Stomach (tissue), 9 donors: ENCODE data around the gene PRKCE. TPM values are rescaled to one million over a fixed set of nuclear protein-coding genes. Genes with fewer than 3 reads are reported as not detected.

Source experiments
- DNase-seq, 2 donors: peaks; one replicate each; pipeline versions ENCODE4 v3.0.0 to v3.0.0-alpha.2; 2013 to 2019
- H3K27ac ChIP-seq, 5 donors: fragments of 200-600 bp in 4 of 5; sonication (generic) in 4 of 5; one replicate each; pipeline ENCODE4 v1.5.1; 2013 to 2019; ENCODE audit warnings: mild to moderate bottlenecking in 1 of 5, moderate library complexity in 1 of 5
- H3K27me3 ChIP-seq, 3 donors: fragments of 200-600 bp; sonication (generic); one replicate each; pipeline ENCODE4 v1.5.1; 2017 to 2019; ENCODE audit warnings: mixed run types in 1 of 3
- H3K36me3 ChIP-seq, 4 donors: fragments of 200-600 bp; sonication (generic); 1 replicate in 3 of 4; 2 replicates in 1 of 4; pipeline ENCODE4 v1.5.1; 2016 to 2019
- H3K4me1 ChIP-seq, 4 donors: fragments of 200-600 bp; sonication (generic); one replicate each; pipeline ENCODE4 v1.5.1; 2016 to 2019
- H3K4me3 ChIP-seq, 4 donors: fragments of 200-600 bp; sonication (generic) in 3 of 4; one replicate each; pipeline ENCODE4 v1.5.1; 2016 to 2019; ENCODE audit warnings: mild to moderate bottlenecking in 1 of 4
- H3K9me3 ChIP-seq, 4 donors: fragments of 200-600 bp; sonication (generic); one replicate each; pipeline ENCODE4 v1.5.1; 2016 to 2019
- EP300 ChIP-seq: sonication (generic); formaldehyde crosslinking; IDR thresholded peaks from one replicate; pipeline ENCODE4 v1.6.1; 2017; ENCODE audit warnings: antibody characterized with exemption
- POLR2A ChIP-seq, 4 donors: fragments of 450-650 bp; IDR thresholded peaks; one replicate each; pipeline ENCODE4 v1.6.1; 2016; ENCODE audit warnings: antibody characterized with exemption in 4 of 4, control low read depth in 2 of 4, mild to moderate bottlenecking in 1 of 4, moderate library complexity in 1 of 4
- POLR2AphosphoS5 ChIP-seq, 3 donors: sonication (generic); formaldehyde crosslinking; IDR thresholded peaks; one replicate each; pipeline ENCODE4 v1.6.1; 2016; ENCODE audit warnings: antibody characterized with exemption in 3 of 3
- WGBS, 5 donors: extraction: QIAGEN DNeasy Blood & Tissue Kit in 3 of 5; methylation state at CpG; one replicate each; pipeline versions ENCODE4 v1.1.5 to v1.1.7; 2013 to 2018; 5-methylcytosine and 5-hydroxymethylcytosine counted together
- intact Hi-C: fragments of 100-400 bp; cut with DNase I; formaldehyde crosslinking; loops from one replicate; pipeline ENCODE4 v1.15.1; 2023; ENCODE audit warnings: low total_unique reads
- polyA plus RNA-seq, 3 donors: library from polyadenylated mRNA; stranded (reverse); fragments of 200-250 nt; gene quantifications; one replicate each; pipeline ENCODE4 v1.2.3, GENCODE V29; 2013
- total RNA-seq, 5 donors: library from RNA; depleted of rRNA; stranded (reverse); fragments of >200 nt; gene quantifications; one replicate each; pipeline versions ENCODE4 v1.1.0 to v1.2.3, GENCODE V29; 2014 to 2016
- TF ChIP-seq, protein P1 (sequence below), 7 experiments: fragments of 450-650 bp in 4 of 7; fragments of 200-600 bp in 3 of 7; sonication (generic) in 3 of 7; IDR thresholded peaks; one replicate each; pipeline ENCODE4 v1.5.1; 2016 to 2019; ENCODE audit warnings: antibody characterized with exemption in 7 of 7, control low read depth in 2 of 7, mild to moderate bottlenecking in 1 of 7
- donor health status: healthy with polysubstance abuse.
- donor health status: Bipolar disorder and iron deficiency.
- donor health status: healthy.

PRKCE gene
- total and polyA plus RNA-seq, 8 donors = 2.0 to 92.0 (median 10.0) TPM

DNA sequence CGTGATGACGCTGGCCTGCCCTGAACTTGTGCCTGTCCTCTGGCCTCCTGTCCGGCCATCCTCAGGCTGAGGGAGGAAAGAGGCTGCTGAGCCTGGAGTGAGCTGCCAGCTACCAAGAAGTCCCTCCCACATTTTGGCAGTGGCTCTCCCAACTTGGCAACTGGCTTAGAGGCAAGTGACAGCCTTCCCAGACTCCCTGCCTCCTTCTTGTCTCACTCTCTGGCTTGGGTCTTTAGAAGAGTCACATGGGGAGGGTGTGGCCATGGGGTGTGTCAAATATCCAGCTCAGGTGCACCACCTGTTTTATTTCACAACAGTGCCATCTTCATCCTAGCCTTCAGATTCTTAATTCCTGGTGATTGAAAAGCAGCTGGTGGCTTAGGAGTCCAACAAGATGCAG, 222.9 kb downstream of the PRKCE start:
- DNase-seq = peak in 1 of 2 donors; percentile 84
- TF ChIP-seq EP300 (no peak), POLR2A (IDR thresholded peaks at IDR 0.05) (no peak), POLR2AphosphoS5 (IDR thresholded peaks at IDR 0.05) (no peak)
- TF ChIP-seq, protein P1, sequence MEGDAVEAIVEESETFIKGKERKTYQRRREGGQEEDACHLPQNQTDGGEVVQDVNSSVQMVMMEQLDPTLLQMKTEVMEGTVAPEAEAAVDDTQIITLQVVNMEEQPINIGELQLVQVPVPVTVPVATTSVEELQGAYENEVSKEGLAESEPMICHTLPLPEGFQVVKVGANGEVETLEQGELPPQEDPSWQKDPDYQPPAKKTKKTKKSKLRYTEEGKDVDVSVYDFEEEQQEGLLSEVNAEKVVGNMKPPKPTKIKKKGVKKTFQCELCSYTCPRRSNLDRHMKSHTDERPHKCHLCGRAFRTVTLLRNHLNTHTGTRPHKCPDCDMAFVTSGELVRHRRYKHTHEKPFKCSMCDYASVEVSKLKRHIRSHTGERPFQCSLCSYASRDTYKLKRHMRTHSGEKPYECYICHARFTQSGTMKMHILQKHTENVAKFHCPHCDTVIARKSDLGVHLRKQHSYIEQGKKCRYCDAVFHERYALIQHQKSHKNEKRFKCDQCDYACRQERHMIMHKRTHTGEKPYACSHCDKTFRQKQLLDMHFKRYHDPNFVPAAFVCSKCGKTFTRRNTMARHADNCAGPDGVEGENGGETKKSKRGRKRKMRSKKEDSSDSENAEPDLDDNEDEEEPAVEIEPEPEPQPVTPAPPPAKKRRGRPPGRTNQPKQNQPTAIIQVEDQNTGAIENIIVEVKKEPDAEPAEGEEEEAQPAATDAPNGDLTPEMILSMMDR (IDR thresholded peaks at IDR 0.05) = no peak
- Histone ChIP-seq H3K36me3 (peaks cover 0 to 12% (median 0%) of the 10 kb centered on the region in 4 donors), H3K4me1 (peaks cover 0 to 20% (median 11%) of the 10 kb centered on the region in 4 donors), H3K4me3 (no peak overlapping the region), H3K27me3 (no peaks in the 10 kb centered on the region), H3K9me3 (peaks cover 0 to 14% (median 8%) of the 10 kb centered on the region in 4 donors), H3K27ac (peak overlapping the region in 2 of 5 donors; percentile 22 to 39)
- intact Hi-C loops = no loop called here
- 34 to 90% (median 47%) methylated on average over 2 to 3 of the region's 3 CpGs for WGBS, 5 donors

DNA sequence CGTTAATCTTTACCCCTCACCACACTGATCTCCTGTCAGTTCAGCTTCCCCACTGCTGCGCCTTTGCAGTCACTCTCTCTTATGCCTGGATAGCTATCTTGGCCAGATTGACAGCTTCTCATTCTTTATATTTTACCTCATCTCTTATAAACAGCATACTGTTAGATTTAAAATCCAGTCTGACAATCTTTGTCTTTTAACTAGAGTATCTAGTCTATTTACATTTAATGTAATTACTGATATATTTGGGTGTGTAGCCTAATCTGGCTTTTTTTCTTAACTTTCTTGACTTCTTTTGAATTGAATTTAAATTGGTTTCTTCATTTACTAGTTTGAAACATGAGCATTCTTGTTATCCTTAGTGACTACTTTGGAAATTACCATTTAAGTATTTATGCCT, 225.1 kb downstream of the PRKCE start:
- TF ChIP-seq, protein P1 (IDR thresholded peaks at IDR 0.05) = no peak

DNA sequence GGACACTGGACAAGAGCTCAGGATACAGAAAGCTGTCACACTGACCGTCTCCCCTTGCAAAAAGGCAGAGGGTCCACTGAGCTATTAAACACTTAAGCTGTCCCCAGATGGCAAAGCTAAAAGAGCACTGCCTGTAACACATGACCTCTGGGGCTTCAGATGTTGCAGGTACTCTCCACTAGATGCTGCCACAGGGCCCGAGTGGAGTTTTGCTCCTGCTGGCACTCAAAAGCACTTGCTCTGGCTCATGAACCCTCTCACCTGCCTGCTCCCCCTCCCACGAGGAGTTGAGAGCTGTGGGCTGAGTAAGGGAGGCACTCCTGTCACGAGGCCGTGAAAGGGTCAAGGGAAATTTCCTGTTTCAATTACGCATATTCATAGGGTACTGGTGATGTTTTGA, 227.9 kb downstream of the PRKCE start:
- DNase-seq = no peak
- Histone ChIP-seq H3K36me3 (peaks cover 0 to 13% (median 0%) of the 10 kb centered on the region in 4 donors), H3K9me3 (peaks cover 0 to 14% (median 8%) of the 10 kb centered on the region in 4 donors), H3K4me1 (peaks cover 5 to 36% (median 17%) of the 10 kb centered on the region in 4 donors), H3K27ac (no peak overlapping the region), H3K4me3 (no peak overlapping the region), H3K27me3 (no peaks in the 10 kb centered on the region)
- 88 to 95% (median 89%) methylated on average over 6 of the region's 6 CpGs for WGBS, 5 donors
- intact Hi-C loops = no loop called here
- no peak for TF ChIP-seq POLR2A (IDR thresholded peaks at IDR 0.05)
- no peak for TF ChIP-seq EP300
- TF ChIP-seq, protein P1 (IDR thresholded peaks at IDR 0.05) = no peak
- TF ChIP-seq POLR2AphosphoS5 (IDR thresholded peaks at IDR 0.05) = no peak

More for the DNA sequence above, 225.1 kb downstream of the PRKCE start:
- peaks cover 0 to 14% (median 8%) of the 10 kb centered on the region in 4 donors for H3K9me3 ChIP-seq
- no peak overlapping the region for H3K27ac ChIP-seq
- peaks cover 0 to 13% (median 0%) of the 10 kb centered on the region in 4 donors for H3K36me3 ChIP-seq
- H3K4me3 ChIP-seq = no peak overlapping the region
- no peaks in the 10 kb centered on the region for H3K27me3 ChIP-seq
- peaks cover 0 to 21% (median 12%) of the 10 kb centered on the region in 4 donors for H3K4me1 ChIP-seq
- intact Hi-C loops = no loop called here
- DNase-seq = no peak
- 93 to 98% (median 95%) methylated on average over 2 of the region's 2 CpGs for WGBS, 5 donors

DNA sequence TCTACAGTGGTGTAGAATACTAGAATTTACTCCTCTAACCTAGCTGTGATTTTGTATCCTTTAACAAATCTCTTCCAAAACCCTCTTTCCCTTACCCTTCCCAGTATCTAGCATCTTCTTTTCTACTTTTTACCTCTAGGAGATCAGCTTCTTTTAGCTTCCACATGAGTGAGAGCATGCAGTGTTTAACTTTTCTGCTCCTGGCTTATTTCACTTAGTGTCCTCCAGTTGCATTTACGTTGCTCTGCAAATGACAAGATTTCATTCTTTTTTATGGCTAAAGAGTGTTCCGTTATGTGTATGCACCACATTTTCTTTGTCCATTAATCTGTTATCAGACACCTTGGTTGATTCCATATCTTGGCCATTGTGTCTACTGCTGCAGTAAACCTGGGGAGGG, 228.5 kb downstream of the PRKCE start:
- 80 to 95% (median 95%) methylated on average over 2 of the region's 2 CpGs for WGBS, 5 donors
- peaks cover 0 to 14% (median 8%) of the 10 kb centered on the region in 4 donors for H3K9me3 ChIP-seq

More for the DNA sequence above, 228.5 kb downstream of the PRKCE start:
- Histone ChIP-seq H3K4me1 (peaks cover 5 to 37% (median 18%) of the 10 kb centered on the region in 4 donors), H3K27ac (no peak overlapping the region), H3K4me3 (no peak overlapping the region), H3K36me3 (peaks cover 0 to 13% (median 0%) of the 10 kb centered on the region in 4 donors), H3K27me3 (no peaks in the 10 kb centered on the region)
- intact Hi-C loops = no loop called here
- no peak for DNase-seq
- TF ChIP-seq EP300 = no peak
- TF ChIP-seq, protein P1 (IDR thresholded peaks at IDR 0.05) = no peak
